GM21360 (cell line): ENCODE measurements around the gene ENPP6.
"Not testable (repeated sequence)": the region's sequence is repeated elsewhere in the genome, so short reads cannot be mapped to it uniquely, and the experiment has no call there.

Experiments
- ATAC-seq: cut with Tn5 transposase; IDR thresholded peaks from one replicate; pipeline ENCODE4 v1.9.1; 2021; ENCODE audit warnings: mild to moderate bottlenecking, moderate library complexity; ENCODE audit not compliant: unreplicated experiment

The ENPP6 gene

GRCh38 chr4:184066584-184067300 is 150.9 kb downstream of the ENPP6 start:
- ATAC-seq = no peak

- ATAC-seq = no peak
Observed at GRCh38 chr4:184064877-184065276, 152.8 kb downstream of the ENPP6 start.

GRCh38 chr4:184062769-184063168 is 154.9 kb downstream of the ENPP6 start:
- ATAC-seq = no peak

DNA sequence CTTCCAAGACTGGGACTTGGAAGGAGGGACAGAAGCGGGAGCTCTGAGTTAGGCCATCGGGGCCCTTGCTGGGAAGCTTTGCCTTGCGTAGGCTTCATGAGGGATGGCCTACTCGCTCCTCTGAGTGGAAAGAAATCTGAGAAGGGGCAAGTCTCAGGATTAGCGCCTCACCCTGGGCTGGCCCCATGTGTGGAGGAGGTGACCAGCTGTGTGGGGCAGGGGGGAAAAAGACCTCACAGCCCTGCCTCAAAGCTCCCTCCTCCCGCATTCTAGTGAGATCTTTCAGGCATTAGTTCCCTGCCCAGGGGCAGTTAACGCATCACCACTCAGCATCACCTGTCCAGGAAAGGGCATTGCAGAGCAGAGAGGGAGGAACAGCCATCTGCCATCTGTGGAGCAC is 156.1 kb downstream of the ENPP6 start:
- no peak for ATAC-seq

- ATAC-seq = no peak
Observed at GRCh38 chr4:184059099-184059498, 158.6 kb downstream of the ENPP6 start.

DNA sequence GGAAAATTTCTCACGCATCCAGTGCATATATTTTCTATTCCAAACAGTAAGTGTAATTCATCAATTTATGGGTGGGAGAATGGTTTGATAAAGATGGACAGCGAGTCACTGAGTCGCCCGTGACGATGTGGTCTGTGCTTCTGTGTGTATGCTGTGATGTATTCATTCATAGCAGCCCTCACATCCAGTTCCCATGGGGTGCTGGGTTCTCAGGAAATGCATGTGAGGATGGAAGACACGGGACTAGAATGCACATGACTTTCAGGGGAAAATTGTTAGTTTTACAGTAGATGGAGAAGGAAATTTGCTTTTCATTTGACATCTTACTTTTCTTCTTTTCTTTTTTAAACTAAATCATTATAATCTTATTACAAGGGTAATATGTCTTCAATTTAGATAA is 159.6 kb downstream of the ENPP6 start:
- no peak for ATAC-seq

DNA sequence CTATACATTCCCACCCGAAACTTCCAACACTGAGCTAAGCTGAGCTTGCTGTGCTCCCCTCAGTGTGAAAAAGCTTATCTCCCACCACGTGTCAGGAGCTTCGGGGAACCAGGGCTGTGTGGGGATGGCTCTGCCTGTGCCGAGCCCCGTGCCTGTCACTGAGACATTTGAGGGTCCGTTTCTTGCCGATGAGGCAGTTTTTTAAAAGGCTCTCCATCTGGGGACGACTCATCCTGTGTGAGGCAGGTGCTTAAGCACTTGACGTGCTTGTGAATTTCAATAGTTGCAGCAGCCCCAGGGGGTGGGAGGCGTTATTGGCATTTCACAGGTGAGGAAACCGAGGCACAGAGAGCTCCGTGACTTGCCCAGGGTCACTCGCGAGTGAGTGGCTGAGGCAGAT is 160.8 kb downstream of the ENPP6 start:
- ATAC-seq = no peak

- no peak for ATAC-seq
Observed at GRCh38 chr4:184053434-184053833, 164.2 kb downstream of the ENPP6 start.

DNA sequence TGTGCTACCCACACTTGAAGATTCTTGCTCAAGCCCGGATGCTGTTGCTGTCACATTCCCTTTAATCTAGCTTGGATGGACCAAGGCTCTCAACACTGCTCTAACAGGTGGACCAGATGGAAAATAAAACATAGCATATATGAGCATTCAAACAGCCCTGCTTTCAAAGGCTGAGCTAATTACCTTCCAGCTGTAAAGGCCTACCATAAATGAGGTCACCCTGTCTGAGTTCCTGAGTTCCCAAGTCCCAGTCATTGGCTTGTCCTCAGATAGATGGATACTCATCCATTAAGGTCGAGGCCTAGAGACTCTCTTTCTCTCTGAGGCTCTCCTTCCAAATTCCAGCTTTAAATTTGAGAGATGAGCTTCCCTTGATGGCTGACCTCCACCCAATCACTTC is 165.1 kb downstream of the ENPP6 start:
- ATAC-seq = no peak

- ATAC-seq = not testable (repeated sequence)
Observed at GRCh38 chr4:184051262-184051661, 166.4 kb downstream of the ENPP6 start.

DNA sequence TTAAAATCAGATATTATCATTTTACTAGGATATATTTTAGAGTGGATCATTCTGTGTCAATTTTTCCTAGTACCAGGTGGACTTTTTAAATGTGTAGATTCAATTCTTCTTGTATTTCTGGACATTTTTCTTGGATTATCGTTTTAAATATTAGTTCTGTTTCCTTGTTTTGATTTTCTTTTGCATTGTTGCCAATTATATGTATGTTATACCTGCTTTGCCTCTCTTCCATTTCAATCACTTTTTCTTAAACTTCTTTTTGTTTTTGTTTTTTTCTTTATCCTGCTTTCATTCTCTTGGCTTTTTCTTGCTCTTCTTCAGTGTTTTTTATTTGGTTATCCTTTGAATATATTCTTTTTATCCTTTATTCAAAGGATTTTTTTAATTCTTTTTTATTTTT is 171.5 kb downstream of the ENPP6 start:
- ATAC-seq = no peak

GRCh38 chr4:184041156-184041555 is 176.5 kb downstream of the ENPP6 start:
- no peak for ATAC-seq

- no peak for ATAC-seq
Observed at GRCh38 chr4:184039963-184040383, 177.7 kb downstream of the ENPP6 start.
